H1 (cell line): ENCODE measurements around the gene MAP3K6. TPM values are rescaled to one million over a fixed set of nuclear protein-coding genes. Genes with fewer than 3 reads are reported as not detected.

Source experiments
- ATF3 ChIP-seq: IDR thresholded peaks from 2 replicates; pipeline ENCODE4 v1.6.1; 2011; ENCODE audit warnings: low read depth, mild to moderate bottlenecking, low read length; ENCODE audit not compliant: insufficient read depth
- BACH1 ChIP-seq: IDR thresholded peaks from 2 replicates; pipeline ENCODE4 v1.6.1; 2012; ENCODE audit warnings: low read length, improper control_type of control experiment
- CHD7 ChIP-seq: fragments of 300-600 bp; sonication (generic); IDR thresholded peaks from 2 replicates; pipeline ENCODE4 v1.7.1; 2012; ENCODE audit warnings: low read length, moderate library complexity, mild to moderate bottlenecking, inconsistent platforms; ENCODE audit not compliant: insufficient replicate concordance
- PHF8 ChIP-seq: fragments of 200-600 bp; sonication (generic); conservative IDR thresholded peaks from 2 replicates; pipeline ENCODE4 v1.7.1; 2012; ENCODE audit warnings: low read depth, mild to moderate bottlenecking, inconsistent platforms, low read length, moderate library complexity
- RNF2 ChIP-seq: fragments of 200-900, 300-1000 bp; sonication (generic); IDR thresholded peaks from 2 replicates; pipeline ENCODE4 v1.7.1; 2016; ENCODE audit warnings: borderline replicate concordance, low read depth, mild to moderate bottlenecking, antibody characterized with exemption, low read length; ENCODE audit not compliant: poor library complexity, severe bottlenecking; ENCODE audit errors: missing control alignments
- SIRT6 ChIP-seq: IDR thresholded peaks from one replicate; pipeline ENCODE4 v1.7.1; 2012; ENCODE audit warnings: low read length, inconsistent platforms
- polyA plus RNA-seq, 7 experiments: library from polyadenylated mRNA; depleted of rRNA in 3 of 7; stranded (reverse) in 5 of 7; unstranded in 2 of 7; fragments of >200 nt in 5 of 7; fragments of 200-250 nt in 2 of 7; gene quantifications; 1 replicate in 5 of 7; 2 replicates in 1 of 7; 4 replicates in 1 of 7; pipeline versions ENCODE4 v1.2.1 to v1.2.3, GENCODE V29; 2011 to 2013; ENCODE audit warnings: missing spikeins in 2 of 7, mixed read lengths in 2 of 7
- total RNA-seq: library from RNA; stranded (reverse); fragmentation: NEBNext Ultra II Directional; extraction: Animal tissue kit (Norgen Biotek cat#: 25700); gene quantifications from 2 replicates; pipeline ENCODE4 v1.2.1, GENCODE V29; 2021

MAP3K6 gene
- total and polyA plus RNA-seq, 2 of the 8 experiments (the other 6 are each of a cell fraction or from before 2014, with no cell fraction given), result 7.4 to 7.6 TPM

- TF ChIP-seq BACH1 (no peak), ATF3 (no peak), SIRT6 (no peak), RNF2 (no peak), CHD7 (no peak), PHF8 (0 out of 2 replicates have a peak, but pooled peaks have one; percentile 58)
Measured at GRCh38 chr1:27322569-27323240, 44.1 kb downstream of the MAP3K6 start (continued).
